GM18519 (cell line): ENCODE data around the gene SERPINB11.
"Not testable (repeated sequence)": the region's sequence is repeated elsewhere in the genome, so short reads cannot be mapped to it uniquely, and the experiment has no call there.

ENCODE experiments used
- ATAC-seq: cut with Tn5 transposase; IDR thresholded peaks from one replicate; pipeline ENCODE4 v1.9.1; 2021; ENCODE audit warnings: mild to moderate bottlenecking, moderate library complexity; ENCODE audit not compliant: unreplicated experiment, low FRiP score

SERPINB11 gene

DNA sequence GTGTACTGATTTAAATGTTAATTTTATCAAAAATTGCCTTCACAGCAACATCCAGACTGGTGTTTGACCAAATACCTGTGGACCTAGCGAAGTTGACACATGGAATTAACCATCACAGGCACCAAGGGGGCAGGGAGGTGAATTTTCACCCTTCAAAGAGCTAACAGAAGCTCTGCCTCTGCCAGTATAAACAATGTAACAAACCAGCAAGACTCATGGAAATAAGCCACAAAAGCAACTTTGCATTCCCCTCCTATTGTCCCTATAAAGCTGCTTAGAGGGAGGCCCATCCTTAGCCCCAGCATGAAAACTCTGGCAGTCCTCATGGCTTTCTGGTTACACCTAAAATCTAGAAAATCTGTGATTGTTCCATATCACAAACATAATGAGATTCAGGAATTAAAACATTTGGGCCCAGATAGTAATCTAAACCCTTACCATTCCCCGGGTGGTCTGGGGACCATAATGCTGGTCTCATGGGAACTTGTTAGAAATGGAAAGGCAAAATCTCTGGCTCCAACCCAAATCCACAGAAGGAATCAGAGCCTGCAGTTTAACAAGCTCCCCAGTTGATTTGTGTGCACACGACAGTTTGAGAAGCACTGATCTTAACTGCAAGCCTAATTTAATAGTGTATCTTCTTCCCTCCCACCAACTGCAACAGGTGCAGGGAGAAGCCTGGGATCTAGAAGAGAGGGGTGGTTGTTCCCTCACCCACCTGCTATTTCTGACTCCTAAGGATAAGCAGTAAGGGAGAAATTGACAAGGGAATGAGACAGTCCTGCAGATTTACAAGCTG is 23.1 kb downstream of the SERPINB11 start:
- no peak for ATAC-seq

DNA sequence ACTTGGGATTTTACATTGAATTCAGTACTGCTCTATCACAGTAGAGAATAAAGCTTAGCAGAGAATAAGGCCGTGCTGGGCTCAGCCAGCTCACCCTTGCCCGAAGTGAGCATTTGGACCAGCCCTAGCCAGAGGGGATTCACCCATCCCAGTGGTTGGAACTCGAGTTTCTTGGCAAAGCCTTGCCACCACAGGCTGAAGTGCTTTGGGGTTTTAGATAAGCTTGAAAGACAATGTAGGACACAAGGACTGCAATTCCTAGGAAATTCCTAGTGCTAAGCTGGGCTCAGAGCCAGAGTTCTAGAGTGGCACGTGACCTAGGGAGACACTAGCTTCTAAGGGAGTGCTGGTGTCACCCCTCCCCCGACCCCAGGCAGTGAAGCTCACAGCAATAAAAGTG is 28.0 kb downstream of the SERPINB11 start:
- ATAC-seq = no peak

DNA sequence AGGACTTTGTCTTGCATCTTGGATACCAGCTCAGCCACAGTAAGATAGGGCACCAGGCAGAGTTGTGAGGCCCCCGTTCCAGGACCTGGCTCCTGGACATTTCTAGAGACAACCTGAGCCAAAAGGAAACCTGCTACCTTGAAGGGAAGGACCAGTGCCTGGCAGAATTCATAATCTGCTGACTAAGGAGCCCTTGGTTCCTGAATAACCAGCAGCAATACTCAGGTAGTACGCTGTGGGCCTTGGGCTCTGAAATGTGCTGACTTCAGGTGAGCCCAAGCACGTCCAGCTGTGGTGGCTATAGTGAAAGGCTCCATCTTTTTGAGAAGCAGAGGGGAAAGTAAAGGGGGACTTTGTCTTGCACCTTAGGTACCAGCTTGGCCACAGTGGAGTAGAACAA is 28.5 kb downstream of the SERPINB11 start:
- ATAC-seq = no peak

DNA sequence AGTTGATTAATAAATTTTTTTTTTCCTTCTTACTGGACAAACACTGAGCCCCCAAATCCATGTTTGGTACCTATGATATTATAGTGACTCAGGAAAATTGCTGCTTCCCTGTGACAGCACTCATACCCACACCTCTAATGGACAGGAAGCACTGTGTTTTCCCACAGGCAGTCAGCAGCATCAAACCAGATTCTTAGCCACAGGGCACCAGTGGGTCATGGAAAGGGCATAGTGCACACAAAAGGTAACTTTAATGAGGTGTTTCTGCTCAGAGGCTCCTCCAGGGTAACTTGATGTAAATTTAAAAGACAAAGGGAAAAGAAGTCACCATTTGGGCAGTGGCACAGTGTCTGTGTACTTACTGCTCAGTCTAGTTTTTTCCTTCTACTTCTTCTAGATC is 34.1 kb downstream of the SERPINB11 start:
- ATAC-seq = no peak

DNA sequence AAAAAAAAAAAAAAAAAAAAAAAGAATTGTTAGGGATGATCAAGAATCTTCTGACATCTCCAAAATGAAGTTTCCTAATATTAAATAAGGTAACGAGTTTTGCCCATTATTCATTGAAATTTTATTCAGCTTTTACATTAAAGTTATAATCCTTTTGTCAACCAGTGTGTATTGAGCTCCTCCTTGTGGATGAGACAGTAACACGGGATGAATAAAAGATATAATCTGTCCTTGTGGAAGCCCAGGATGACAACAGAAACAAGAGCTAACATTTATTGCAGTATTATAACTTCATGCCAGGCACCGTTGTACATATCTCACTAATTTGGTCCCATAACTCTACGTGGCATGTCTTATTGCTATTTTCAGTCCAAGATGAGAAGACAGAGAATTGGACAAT is 39.0 kb downstream of the SERPINB11 start:
- ATAC-seq = no peak

DNA sequence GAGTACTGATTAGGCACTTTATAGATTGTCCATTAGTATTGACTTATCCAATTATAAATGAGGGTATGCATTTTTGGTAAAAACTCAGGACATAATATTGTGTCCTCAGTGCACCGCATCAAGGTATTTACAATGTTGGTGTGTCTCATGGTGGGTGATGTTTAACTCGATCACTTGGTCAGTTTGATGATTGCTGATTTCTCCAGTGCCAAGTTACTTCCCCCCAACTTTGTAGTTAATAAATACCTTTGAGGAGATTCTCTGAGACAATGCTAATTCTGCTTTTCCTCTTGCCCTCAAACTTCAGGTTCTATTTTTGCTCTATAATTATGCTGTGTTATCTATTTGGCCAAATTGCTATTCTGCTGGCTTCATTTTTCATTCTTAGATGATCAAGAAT is 44.2 kb downstream of the SERPINB11 start:
- ATAC-seq = no peak

DNA sequence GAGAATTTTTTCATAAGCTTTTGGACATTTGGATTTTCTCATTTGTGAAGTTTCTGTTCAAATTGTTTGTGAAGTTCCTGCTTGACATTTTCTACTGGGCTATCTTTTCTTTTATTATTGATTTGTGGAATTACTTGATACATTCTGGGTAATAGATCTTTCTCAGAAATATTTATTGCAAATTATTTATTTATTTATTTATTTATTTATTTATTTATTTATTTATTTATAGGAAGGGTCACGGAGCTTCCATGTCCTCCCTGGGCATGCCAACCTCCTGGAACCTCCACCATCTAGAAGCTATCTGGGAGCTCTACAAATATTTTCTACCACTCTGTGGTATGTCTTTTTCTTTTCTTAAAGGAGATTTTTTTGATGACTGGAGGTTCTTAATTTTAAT is 46.7 kb downstream of the SERPINB11 start:
- no peak for ATAC-seq

DNA sequence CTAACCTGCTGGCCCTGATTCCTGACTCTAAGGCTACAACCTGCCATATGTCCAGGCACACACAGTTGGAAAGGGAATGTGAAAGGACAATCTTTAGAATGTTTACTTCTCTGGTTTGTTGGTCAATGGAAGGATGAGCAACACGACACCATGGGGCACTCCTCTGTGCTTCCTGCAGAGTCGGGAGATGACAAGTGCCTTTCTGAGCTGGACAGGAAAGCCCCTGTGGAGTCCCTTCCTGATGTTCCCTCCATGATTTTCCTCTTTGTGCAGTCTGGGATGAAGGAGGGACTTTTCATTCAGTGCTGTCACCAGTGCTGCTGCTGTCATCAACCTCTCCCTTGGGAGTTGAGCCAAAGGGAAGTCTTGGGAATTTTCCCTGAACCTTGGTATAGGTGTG is 49.9 kb downstream of the SERPINB11 start:
- ATAC-seq = no peak

DNA sequence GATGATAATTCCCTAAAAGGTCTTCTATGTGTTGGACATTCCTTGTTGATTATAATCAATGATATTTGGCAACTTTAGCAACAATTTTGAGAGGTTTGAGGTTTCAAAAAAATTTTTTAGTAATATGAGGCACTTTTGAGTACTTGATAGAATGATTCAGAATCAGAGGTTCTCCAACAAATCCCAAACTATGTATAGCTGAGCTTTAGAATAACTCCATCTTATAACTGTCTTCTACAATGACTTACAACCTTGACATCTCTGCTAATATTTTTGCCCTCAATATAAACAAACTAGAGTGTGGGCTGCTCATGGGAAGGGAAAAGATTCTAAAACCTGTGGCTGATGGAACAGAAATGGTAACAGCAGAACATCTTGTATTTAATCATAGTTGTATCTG is 50.9 kb downstream of the SERPINB11 start:
- no peak for ATAC-seq

DNA sequence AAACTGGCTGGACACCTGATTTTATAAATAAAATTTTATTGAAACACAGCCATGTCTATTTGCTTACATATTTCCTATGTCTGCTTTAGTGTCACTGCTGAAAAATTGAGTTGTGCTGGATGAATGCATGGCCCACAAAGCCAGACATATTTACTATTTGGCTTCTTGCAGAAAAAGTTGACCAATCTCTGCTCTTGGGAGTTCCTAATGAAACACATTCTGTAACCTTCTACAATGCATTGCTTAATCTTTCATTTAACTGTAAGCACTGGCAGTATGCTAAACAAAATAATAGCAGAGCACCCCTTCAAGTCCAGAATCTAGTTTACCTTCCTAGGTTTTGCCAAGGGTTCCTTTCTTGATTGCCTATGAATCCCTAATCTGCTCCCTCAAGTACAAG is 54.8 kb downstream of the SERPINB11 start:
- ATAC-seq = no peak

DNA sequence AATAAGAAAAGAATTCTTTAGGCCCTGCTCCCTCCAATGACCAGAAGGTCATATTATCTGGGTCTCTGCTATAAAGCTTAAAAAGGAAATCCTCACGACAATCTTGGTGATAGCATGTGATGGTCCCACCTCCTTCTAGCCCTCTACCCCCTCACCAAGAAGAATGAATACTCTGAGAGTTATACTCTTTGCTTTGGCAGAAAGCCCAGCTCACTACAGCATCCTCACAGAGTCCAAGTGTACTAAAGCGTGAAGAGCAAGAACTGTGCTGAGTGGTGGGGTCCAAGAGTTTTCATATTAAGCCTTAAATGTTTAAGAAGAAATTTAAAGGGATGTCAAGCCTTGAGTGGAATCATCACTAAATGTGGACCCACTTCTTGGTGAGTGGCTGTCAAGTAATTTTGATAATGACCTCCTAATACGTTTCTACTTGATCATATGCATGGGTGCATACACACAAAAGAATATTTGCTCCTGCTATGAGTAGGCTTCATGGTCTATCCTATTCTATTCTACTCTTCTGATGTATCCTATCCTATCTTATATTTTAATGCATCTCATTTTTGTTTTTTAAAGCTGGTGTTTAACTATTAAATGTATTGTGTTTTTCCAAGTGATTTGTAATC is 56.0 kb downstream of the SERPINB11 start:
- ATAC-seq = no peak

DNA sequence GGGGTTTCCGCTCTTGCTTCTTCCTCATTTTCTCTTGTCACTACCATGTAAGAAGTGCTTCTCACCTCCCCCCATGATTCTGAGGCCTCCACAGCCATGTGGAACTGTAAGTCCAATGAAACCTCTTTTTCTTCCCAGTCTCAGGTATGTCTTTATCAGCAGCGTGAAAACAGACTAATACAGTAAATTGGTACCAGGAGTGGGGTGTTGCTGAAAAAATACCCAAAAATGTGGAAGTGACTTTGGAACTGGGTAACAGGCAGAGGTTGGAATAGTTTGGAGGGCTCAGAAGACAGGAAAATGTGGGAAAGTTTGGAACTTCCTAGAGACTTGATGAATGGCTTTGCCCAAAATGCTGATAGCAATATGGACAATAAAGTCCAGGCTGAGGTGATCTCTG is 57.0 kb downstream of the SERPINB11 start:
- ATAC-seq = not testable (repeated sequence)

DNA sequence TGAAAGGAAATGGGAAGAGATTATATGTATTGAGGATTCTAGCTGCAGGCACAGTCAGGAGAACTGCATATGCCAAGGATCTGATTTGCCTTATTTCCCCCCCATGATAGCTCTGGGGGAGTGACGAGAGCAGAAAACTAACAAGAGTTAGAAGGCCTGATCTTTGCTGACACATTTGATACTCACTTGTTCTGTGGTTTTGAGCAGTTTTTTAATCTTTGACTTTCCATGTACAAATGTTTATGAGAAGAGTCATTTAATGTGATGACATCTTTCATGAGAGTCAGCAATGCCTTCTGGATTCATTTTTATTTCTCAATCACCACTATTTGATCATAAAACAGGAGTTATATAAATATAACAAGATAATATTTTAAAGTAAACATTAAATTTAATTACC is 59.8 kb downstream of the SERPINB11 start:
- ATAC-seq = no peak

DNA sequence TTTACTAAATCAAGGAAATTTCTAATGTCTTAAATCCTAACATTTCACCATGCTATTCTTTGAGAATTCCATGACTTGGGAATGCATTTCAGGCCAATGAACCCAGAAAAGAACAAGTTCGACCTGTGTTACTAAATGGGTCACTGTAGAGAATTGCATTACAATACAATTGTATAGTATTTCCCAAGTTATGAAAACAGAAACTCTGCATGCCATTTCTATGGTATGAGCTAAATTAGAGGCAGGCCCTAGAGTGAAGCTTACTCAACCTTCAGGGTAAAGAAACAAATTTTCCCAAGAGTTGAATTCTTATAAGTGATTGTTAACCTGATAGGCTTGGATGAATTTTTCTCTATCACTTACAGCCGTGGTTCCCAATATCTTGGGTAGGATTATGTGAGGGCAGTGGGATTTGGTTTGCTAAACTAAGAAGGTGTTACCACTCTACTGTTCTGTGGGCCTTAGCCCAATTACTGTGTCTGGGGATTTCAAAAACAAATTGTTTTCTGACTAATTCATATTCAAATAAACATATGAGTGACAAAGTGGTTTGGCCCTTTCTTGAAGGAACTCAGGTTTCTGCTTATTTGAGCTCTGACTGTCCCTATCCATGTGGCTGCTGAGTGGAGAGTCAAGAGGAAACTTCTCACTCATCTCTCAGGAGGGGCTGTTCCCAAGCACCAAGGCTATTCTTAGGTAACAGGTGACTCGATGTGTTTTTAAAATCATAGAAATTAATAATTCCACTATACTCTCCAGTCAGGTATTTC is 61.3 kb downstream of the SERPINB11 start:
- ATAC-seq = no peak

DNA sequence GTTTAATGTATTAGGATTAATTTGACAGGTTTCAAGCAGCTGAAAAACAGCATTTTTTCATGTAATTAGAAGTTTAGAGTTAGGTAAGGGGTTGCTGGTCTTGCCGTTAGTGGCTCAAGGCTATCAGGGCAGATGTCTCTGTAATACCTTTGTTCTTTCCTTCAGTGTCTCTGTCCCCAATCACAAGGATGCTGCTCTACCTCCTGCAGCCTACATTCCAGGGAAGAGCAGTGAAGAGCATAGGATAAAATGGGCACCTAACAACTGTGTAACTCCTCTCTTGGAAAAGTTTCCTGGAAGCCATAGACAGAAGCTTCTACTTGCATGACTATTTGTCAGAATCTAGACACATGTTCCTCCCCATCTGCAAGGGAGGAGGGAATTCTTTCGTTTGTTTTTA is 63.1 kb downstream of the SERPINB11 start:
- no peak for ATAC-seq
